ENCODE data around the gene FRMD1.
A peak's percentile ranks its signal among the peaks of the same experiment; 100 is the strongest.

FRMD1 gene

GRCh38 chr6:168004945-168005344 is 74.1 kb downstream of the FRMD1 start:
- Histone ChIP-seq H2BK12ac (ENCODE audit: low read length in 2 of 2) (peak overlapping the region in 1 of 2 experiments; percentile 61), H3K9ac (ENCODE audit: low read length) (no peak overlapping the region), H2AFZ (ENCODE audit: low read depth, low read length) (no peak overlapping the region), H2AK5ac (ENCODE audit: low read length, severe bottlenecking) (no peak overlapping the region), H3K4me1 (ENCODE audit: control insufficient read depth, insufficient read depth, low read depth, low read length) (peaks cover 3% of the 10 kb centered on the region), H3K23ac (ENCODE audit: low read length in 2 of 2) (no peak overlapping the region), H3K79me1 (replicated peaks; ENCODE audit: low read length, poor library complexity, severe bottlenecking) (no peaks in the 10 kb centered on the region), H3K4me2 (ENCODE audit: low read length, poor library complexity, severe bottlenecking) (no peak overlapping the region), H2BK15ac (ENCODE audit: low read depth, poor library complexity, severe bottlenecking) (no peak overlapping the region), H4K8ac (ENCODE audit: low read length) (no peak overlapping the region), H3K27ac (ENCODE audit: low read length, poor library complexity, severe bottlenecking) (no peak overlapping the region), H2BK120ac (ENCODE audit: low read depth, low read length) (no peak overlapping the region), H3K4me3 (ENCODE audit: insufficient read depth in 1 of 2, low read depth in 1 of 2, low read length in 2 of 2) (no peak overlapping the region), H3K27me3 (ENCODE audit: control insufficient read depth in 1 of 2, insufficient read depth in 1 of 2, low read length in 2 of 2) (peaks cover 0 to 33% of the 10 kb centered on the region in 2 experiments), H3K9me3 (ENCODE audit: control insufficient read depth, low read length) (peaks cover 15% of the 10 kb centered on the region), H3K36me3 (ENCODE audit: control insufficient read depth in 1 of 2, insufficient read depth in 2 of 2, low read depth in 1 of 2, low read length in 2 of 2) (no peaks in the 10 kb centered on the region), H4K91ac (ENCODE audit: low read length) (peak overlapping the region; percentile 52), H3K14ac (ENCODE audit: low read length in 2 of 2) (no peak overlapping the region), H3K18ac (ENCODE audit: low read depth in 1 of 2, low read length in 2 of 2) (peak overlapping the region; percentile 14 to 31), H3K4ac (ENCODE audit: low read depth in 1 of 2, low read length in 2 of 2) (no peak overlapping the region), H2BK5ac (ENCODE audit: low read depth, low read length, poor library complexity, severe bottlenecking) (no peak overlapping the region)
- WGBS = 97% methylated on average over 11 of the region's 11 CpGs
- DNase-seq = no peak

GRCh38 chr6:168004023-168004422 is 75.0 kb downstream of the FRMD1 start:
- Histone ChIP-seq H4K8ac (ENCODE audit: low read length) (peak overlapping the region; percentile 67), H3K14ac (ENCODE audit: low read length in 2 of 2) (peak overlapping the region in 1 of 2 experiments; percentile 37), H3K23ac (ENCODE audit: low read length in 2 of 2) (no peak overlapping the region), H3K27me3 (ENCODE audit: control insufficient read depth in 1 of 2, insufficient read depth in 1 of 2, low read length in 2 of 2) (peaks cover 0 to 39% of the 10 kb centered on the region in 2 experiments), H2BK12ac (ENCODE audit: low read length in 2 of 2) (no peak overlapping the region), H3K4ac (ENCODE audit: low read depth in 1 of 2, low read length in 2 of 2) (no peak overlapping the region), H2BK120ac (ENCODE audit: low read depth, low read length) (no peak overlapping the region), H2BK5ac (ENCODE audit: low read depth, low read length, poor library complexity, severe bottlenecking) (no peak overlapping the region), H3K27ac (ENCODE audit: low read length, poor library complexity, severe bottlenecking) (no peak overlapping the region), H3K9me3 (ENCODE audit: control insufficient read depth, low read length) (peaks cover 11% of the 10 kb centered on the region), H2AFZ (ENCODE audit: low read depth, low read length) (no peak overlapping the region), H2AK5ac (ENCODE audit: low read length, severe bottlenecking) (no peak overlapping the region), H3K79me1 (replicated peaks; ENCODE audit: low read length, poor library complexity, severe bottlenecking) (no peaks in the 10 kb centered on the region), H3K9ac (ENCODE audit: low read length) (no peak overlapping the region), H3K18ac (ENCODE audit: low read depth in 1 of 2, low read length in 2 of 2) (no peak overlapping the region), H3K4me1 (ENCODE audit: control insufficient read depth, insufficient read depth, low read depth, low read length) (peaks cover 3% of the 10 kb centered on the region), H3K4me3 (ENCODE audit: insufficient read depth in 1 of 2, low read depth in 1 of 2, low read length in 2 of 2) (no peak overlapping the region), H3K4me2 (ENCODE audit: low read length, poor library complexity, severe bottlenecking) (no peak overlapping the region), H4K91ac (ENCODE audit: low read length) (no peak overlapping the region), H3K36me3 (ENCODE audit: control insufficient read depth in 1 of 2, insufficient read depth in 2 of 2, low read depth in 1 of 2, low read length in 2 of 2) (no peaks in the 10 kb centered on the region), H2BK15ac (ENCODE audit: low read depth, poor library complexity, severe bottlenecking) (no peak overlapping the region)
- WGBS = 81% methylated on average over 3 of the region's 7 CpGs
- no peak for DNase-seq

Data from mesenchymal stem cell (in vitro differentiated cells and primary cell).